ENCODE data around the gene MRPL41.
"Not testable (repeated sequence)": the region's sequence is repeated elsewhere in the genome, so short reads cannot be mapped to it uniquely, and the experiment has no call there.

Gene MRPL41

GRCh38 chr9:137543237-137543963, 8.3 kb upstream of the MRPL41 start:
- Histone ChIP-seq H3K36me3 (ENCODE audit: control insufficient read depth, insufficient read depth, low read length, severe bottlenecking) (peaks cover 7% of the 10 kb centered on the region), H3K4me3 (ENCODE audit: low read length) (peak overlapping the region; percentile 65), H3K4me1 (ENCODE audit: control insufficient read depth, insufficient read depth, low read length) (peaks cover 47% of the 10 kb centered on the region), H3K27me3 (replicated peaks; ENCODE audit: control insufficient read depth, insufficient read depth, low read length) (no peaks in the 10 kb centered on the region), H3K9me3 (ENCODE audit: control insufficient read depth, low read length) (no peaks in the 10 kb centered on the region), H3K9ac (ENCODE audit: low read length) (peak overlapping the region; percentile 75)
- no peak for DNase-seq (ENCODE audit: low read depth)

GRCh38 chr9:137544176-137544760, 7.4 kb upstream of the MRPL41 start:
- peaks cover 7% of the 10 kb centered on the region for H3K36me3 ChIP-seq (ENCODE audit: control insufficient read depth, insufficient read depth, low read length, severe bottlenecking)
- peak overlapping the region; percentile 75 for H3K9ac ChIP-seq (ENCODE audit: low read length)
- no peak for DNase-seq (ENCODE audit: low read depth)
- peak overlapping the region; percentile 65 for H3K4me3 ChIP-seq (ENCODE audit: low read length)
- no peaks in the 10 kb centered on the region for H3K9me3 ChIP-seq (ENCODE audit: control insufficient read depth, low read length)
- peaks cover 53% of the 10 kb centered on the region for H3K4me1 ChIP-seq (ENCODE audit: control insufficient read depth, insufficient read depth, low read length)
- H3K27me3 ChIP-seq (replicated peaks; ENCODE audit: control insufficient read depth, insufficient read depth, low read length) = no peaks in the 10 kb centered on the region

GRCh38 chr9:137545123-137545522, 6.6 kb upstream of the MRPL41 start:
- no peak for DNase-seq (ENCODE audit: low read depth)
- Histone ChIP-seq H3K4me1 (ENCODE audit: control insufficient read depth, insufficient read depth, low read length) (peaks cover 60% of the 10 kb centered on the region), H3K4me3 (ENCODE audit: low read length) (peak overlapping the region; percentile 65), H3K9me3 (ENCODE audit: control insufficient read depth, low read length) (no peaks in the 10 kb centered on the region), H3K9ac (ENCODE audit: low read length) (peak overlapping the region; percentile 75), H3K27me3 (replicated peaks; ENCODE audit: control insufficient read depth, insufficient read depth, low read length) (no peaks in the 10 kb centered on the region), H3K36me3 (ENCODE audit: control insufficient read depth, insufficient read depth, low read length, severe bottlenecking) (peaks cover 7% of the 10 kb centered on the region)

GRCh38 chr9:137547687-137548543, 3.8 kb upstream of the MRPL41 start:
- no peaks in the 10 kb centered on the region for H3K36me3 ChIP-seq (ENCODE audit: control insufficient read depth, insufficient read depth, low read length, severe bottlenecking)
- H3K4me3 ChIP-seq (ENCODE audit: low read length) = no peak overlapping the region
- H3K9ac ChIP-seq (ENCODE audit: low read length) = peak overlapping the region; percentile 45
- H3K9me3 ChIP-seq (ENCODE audit: control insufficient read depth, low read length) = no peaks in the 10 kb centered on the region
- no peaks in the 10 kb centered on the region for H3K27me3 ChIP-seq (replicated peaks; ENCODE audit: control insufficient read depth, insufficient read depth, low read length)
- H3K4me1 ChIP-seq (ENCODE audit: control insufficient read depth, insufficient read depth, low read length) = peaks cover 49% of the 10 kb centered on the region
- DNase-seq (ENCODE audit: low read depth) = no peak

GRCh38 chr9:137550231-137550621, 1.5 kb upstream of the MRPL41 start, which contains the start of gene PNPLA7:
Gene PNPLA7 (minus strand): TSS chr9:137550402. CDS start chr9:137550197, 205 bp downstream.
- peak within 1 kb of the TSS; percentile 81 for H3K4me3 ChIP-seq (ENCODE audit: low read length)
- H3K27me3 ChIP-seq (replicated peaks; ENCODE audit: control insufficient read depth, insufficient read depth, low read length) = no peaks in the 10 kb centered on the region
- peak; percentile 65 for DNase-seq (ENCODE audit: low read depth)
- H3K9ac ChIP-seq (ENCODE audit: low read length) = peak within 1 kb of the TSS; percentile 86
- no peaks in the 10 kb centered on the region for H3K9me3 ChIP-seq (ENCODE audit: control insufficient read depth, low read length)
- H3K4me1 ChIP-seq (ENCODE audit: control insufficient read depth, insufficient read depth, low read length) = peaks cover 28% of the 10 kb centered on the region
- peaks cover 11% of the 10 kb centered on the region for H3K36me3 ChIP-seq (ENCODE audit: control insufficient read depth, insufficient read depth, low read length, severe bottlenecking)

- peaks cover 18% of the 10 kb centered on the region for H3K36me3 ChIP-seq (ENCODE audit: control insufficient read depth, insufficient read depth, low read length, severe bottlenecking)
- not testable (repeated sequence) for H3K9me3 ChIP-seq (ENCODE audit: control insufficient read depth, low read length); H3K27me3 ChIP-seq (replicated peaks; ENCODE audit: control insufficient read depth, insufficient read depth, low read length); DNase-seq (ENCODE audit: low read depth)
- H3K9ac ChIP-seq (ENCODE audit: low read length) = peak overlapping the region; percentile 78
- H3K4me3 ChIP-seq (ENCODE audit: low read length) = peak overlapping the region; percentile 80
- H3K4me1 ChIP-seq (ENCODE audit: control insufficient read depth, insufficient read depth, low read length) = peaks cover 25% of the 10 kb centered on the region
Measured at GRCh38 chr9:137550958-137551263, 768 bp upstream of the MRPL41 start.

GRCh38 chr9:137552022-137552768, 516 bp downstream of the MRPL41 start:
- Histone ChIP-seq H3K9me3 (ENCODE audit: control insufficient read depth, low read length) (no peaks in the 10 kb centered on the region), H3K4me1 (ENCODE audit: control insufficient read depth, insufficient read depth, low read length) (peaks cover 23% of the 10 kb centered on the region), H3K36me3 (ENCODE audit: control insufficient read depth, insufficient read depth, low read length, severe bottlenecking) (peaks cover 23% of the 10 kb centered on the region), H3K27me3 (replicated peaks; ENCODE audit: control insufficient read depth, insufficient read depth, low read length) (no peaks in the 10 kb centered on the region), H3K9ac (ENCODE audit: low read length) (peak overlapping the region; percentile 87), H3K4me3 (ENCODE audit: low read length) (peak overlapping the region; percentile 86)
- DNase-seq (ENCODE audit: low read depth) = no peak

GRCh38 chr9:137553654-137554053, 2.0 kb downstream of the MRPL41 start:
- H3K4me1 ChIP-seq (ENCODE audit: control insufficient read depth, insufficient read depth, low read length) = peaks cover 12% of the 10 kb centered on the region
- not testable (repeated sequence) for H3K9me3 ChIP-seq (ENCODE audit: control insufficient read depth, low read length); H3K4me3 ChIP-seq (ENCODE audit: low read length); DNase-seq (ENCODE audit: low read depth); H3K27me3 ChIP-seq (replicated peaks; ENCODE audit: control insufficient read depth, insufficient read depth, low read length); H3K9ac ChIP-seq (ENCODE audit: low read length)
- H3K36me3 ChIP-seq (ENCODE audit: control insufficient read depth, insufficient read depth, low read length, severe bottlenecking) = peaks cover 29% of the 10 kb centered on the region

GRCh38 chr9:137554349-137554748, 2.7 kb downstream of the MRPL41 start:
- DNase-seq (ENCODE audit: low read depth) = no peak
- peaks cover 29% of the 10 kb centered on the region for H3K36me3 ChIP-seq (ENCODE audit: control insufficient read depth, insufficient read depth, low read length, severe bottlenecking)
- H3K4me3 ChIP-seq (ENCODE audit: low read length) = no peak overlapping the region
- peaks cover 8% of the 10 kb centered on the region for H3K4me1 ChIP-seq (ENCODE audit: control insufficient read depth, insufficient read depth, low read length)
- no peaks in the 10 kb centered on the region for H3K27me3 ChIP-seq (replicated peaks; ENCODE audit: control insufficient read depth, insufficient read depth, low read length)
- no peak overlapping the region for H3K9ac ChIP-seq (ENCODE audit: low read length)
- no peaks in the 10 kb centered on the region for H3K9me3 ChIP-seq (ENCODE audit: control insufficient read depth, low read length)

GRCh38 chr9:137555179-137555578, 3.5 kb downstream of the MRPL41 start:
- H3K27me3 ChIP-seq (replicated peaks; ENCODE audit: control insufficient read depth, insufficient read depth, low read length) = no peaks in the 10 kb centered on the region
- DNase-seq (ENCODE audit: low read depth) = no peak
- H3K36me3 ChIP-seq (ENCODE audit: control insufficient read depth, insufficient read depth, low read length, severe bottlenecking) = peaks cover 29% of the 10 kb centered on the region
- H3K9me3 ChIP-seq (ENCODE audit: control insufficient read depth, low read length) = no peaks in the 10 kb centered on the region
- no peak overlapping the region for H3K9ac ChIP-seq (ENCODE audit: low read length)
- peaks cover under 1% of the 10 kb centered on the region for H3K4me1 ChIP-seq (ENCODE audit: control insufficient read depth, insufficient read depth, low read length)
- no peak overlapping the region for H3K4me3 ChIP-seq (ENCODE audit: low read length)

All from adipocyte (in vitro differentiated cells).